Spinal cord (tissue), 10 donors: Measurements from ENCODE around the gene CC2D1A. TPM values are rescaled to one million over a fixed set of nuclear protein-coding genes. Genes with fewer than 3 reads are reported as not detected.
A peak's percentile ranks its signal among the peaks of the same experiment; 100 is the strongest.

Experiments
- DNase-seq, 6 donors: peaks; one replicate each; pipeline versions ENCODE4 v3.0.0 to v3.0.0-alpha.2; 2013 to 2015; ENCODE audit warnings: low spot score in 6 of 6, low read depth in 4 of 6
- H3K27ac ChIP-seq: one replicate; pipeline ENCODE4 v1.5.1; 2013; ENCODE audit warnings: low read depth, low read length, control low read depth
- H3K27me3 ChIP-seq: one replicate; pipeline ENCODE4 v1.6.1; 2013; ENCODE audit warnings: low read length; ENCODE audit not compliant: control insufficient read depth, insufficient read depth
- H3K36me3 ChIP-seq: one replicate; pipeline ENCODE4 v1.6.1; 2013; ENCODE audit warnings: low read length; ENCODE audit not compliant: control insufficient read depth, insufficient read depth
- H3K4me1 ChIP-seq: one replicate; pipeline ENCODE4 v1.6.1; 2013; ENCODE audit warnings: low read length; ENCODE audit not compliant: control insufficient read depth, insufficient read depth
- H3K4me3 ChIP-seq: one replicate; pipeline ENCODE4 v1.5.1; 2013; ENCODE audit warnings: low read depth, low read length, control low read depth
- H3K9me3 ChIP-seq: one replicate; pipeline ENCODE4 v1.6.1; 2013; ENCODE audit warnings: low read length; ENCODE audit not compliant: control insufficient read depth, insufficient read depth
- WGBS: methylation state at CpG from one replicate; pipeline ENCODE4 v1.1.5; 2013; ENCODE audit warnings: missing lambda C conversion rate; ENCODE audit not compliant: insufficient coverage; 5-methylcytosine and 5-hydroxymethylcytosine counted together
- polyA plus RNA-seq, 2 donors: library from polyadenylated mRNA; unstranded; fragments of 120-200 nt; gene quantifications; one replicate each; pipeline ENCODE4 v1.2.1, GENCODE V29; 2013; ENCODE audit not compliant: insufficient read length in 2 of 2
- small RNA-seq: library from RNA; depleted of rRNA; stranded (forward); fragments of <200 nt; gene quantifications from one replicate; pipeline ENCODE3, GENCODE V24; 2014; ENCODE audit warnings: low replicate concordance
- total RNA-seq, 2 donors: library from RNA; depleted of rRNA in 1 of 2; stranded (reverse); fragments of 120-200 nt in 1 of 2; fragments of >200 nt in 1 of 2; gene quantifications; one replicate each; pipeline versions ENCODE4 v1.2.3 to v1.2.4, GENCODE V29; 2013 to 2014
- donor health status: healthy.

Gene CC2D1A
- total and polyA plus RNA-seq, 4 donors = 11.8 to 112 (median 54.2) TPM

GRCh38 chr19:13980340-13980739 lies 74.3 kb downstream of the CC2D1A start:
- H3K27ac ChIP-seq = no peak overlapping the region
- peaks cover 16% of the 10 kb centered on the region for H3K4me1 ChIP-seq
- no peak overlapping the region for H3K4me3 ChIP-seq
- H3K27me3 ChIP-seq = no peaks in the 10 kb centered on the region
- 85% methylated on average over 9 of the region's 15 CpGs for WGBS
- no peak for DNase-seq
- H3K36me3 ChIP-seq = peaks cover 92% of the 10 kb centered on the region
- no peaks in the 10 kb centered on the region for H3K9me3 ChIP-seq

Small RNA genes lying within 50 kb of the gene (small RNA-seq; reads per million reads assigned to genes)
- gene MIR181C (825 reads per million, percentile 99 among the genes with 10 or more reads in this experiment), gene MIR181D (80.3 reads per million, percentile 98 among the genes with 10 or more reads in this experiment)

Other genes with a start within 250 kb of the CC2D1A start
- gene MRI1, start 141.7 kb upstream of the CC2D1A start, total RNA-seq = 10 to 100 TPM; 22.1 to 44.9 TPM
- gene MRI1, start 141.7 kb upstream of the CC2D1A start, polyA plus RNA-seq = 10 to 100 TPM; 35.4 to 48.1 TPM
- gene C19orf53, start 131.7 kb upstream of the CC2D1A start, total RNA-seq = 100 to 1,000 TPM in 1 of 2 donors, 10 to 100 TPM in 1; 31.1 to 136 TPM
- gene C19orf53, start 131.7 kb upstream of the CC2D1A start, polyA plus RNA-seq = 100 to 1,000 TPM; 122 to 129 TPM
- 1 to 10 TPM; 2.9 to 4.0 TPM for gene ZSWIM4, start 110.8 kb upstream of the CC2D1A start, total RNA-seq
- 10 to 100 TPM in 1 of 2 donors, 1 to 10 TPM in 1; 9.4 to 10.5 TPM for gene ZSWIM4, start 110.8 kb upstream of the CC2D1A start, polyA plus RNA-seq
- gene NANOS3, start 29.1 kb upstream of the CC2D1A start, total RNA-seq = 10 to 100 TPM in 1 of 2 donors, not detected in 1; 11.2 TPM
- 10 to 100 TPM; 23.1 to 24.6 TPM for gene NANOS3, start 29.1 kb upstream of the CC2D1A start, polyA plus RNA-seq
- 1 to 10 TPM; 3.3 to 7.2 TPM for gene BRME1, start 84 bp upstream of the CC2D1A start, total RNA-seq
- gene BRME1, start 84 bp upstream of the CC2D1A start, polyA plus RNA-seq = 10 to 100 TPM; 14.7 to 15.5 TPM
- 1 to 10 TPM in 1 of 2 donors, under 1 TPM in 1; 0.30 to 1.2 TPM for gene PODNL1, start 32.2 kb downstream of the CC2D1A start, total RNA-seq
- gene PODNL1, start 32.2 kb downstream of the CC2D1A start, polyA plus RNA-seq = 1 to 10 TPM; 5.0 to 7.5 TPM
- gene DCAF15, start 46.3 kb downstream of the CC2D1A start, total RNA-seq = 10 to 100 TPM; 10.9 to 25.3 TPM
- gene DCAF15, start 46.3 kb downstream of the CC2D1A start, polyA plus RNA-seq = 10 to 100 TPM; 45.3 to 49.9 TPM
- 1 to 10 TPM; 2.6 to 5.8 TPM for gene RFX1, start 100.1 kb downstream of the CC2D1A start, total RNA-seq
- gene RFX1, start 100.1 kb downstream of the CC2D1A start, polyA plus RNA-seq = 10 to 100 TPM; 14.5 to 16.2 TPM
- not detected for gene RLN3, start 121.9 kb downstream of the CC2D1A start, total RNA-seq
- gene RLN3, start 121.9 kb downstream of the CC2D1A start, polyA plus RNA-seq = not detected
- gene IL27RA, start 125.6 kb downstream of the CC2D1A start, total RNA-seq = 1 to 10 TPM; 4.1 to 4.7 TPM
- 1 to 10 TPM; 5.6 to 5.7 TPM for gene IL27RA, start 125.6 kb downstream of the CC2D1A start, polyA plus RNA-seq
- gene PALM3, start 155.9 kb downstream of the CC2D1A start, total RNA-seq = 1 to 10 TPM; 1.7 to 4.0 TPM
- gene PALM3, start 155.9 kb downstream of the CC2D1A start, polyA plus RNA-seq = 10 to 100 TPM; 26.8 to 27.3 TPM
- gene MISP3, start 166.6 kb downstream of the CC2D1A start, total RNA-seq = 1 to 10 TPM; 1.2 to 5.2 TPM
- gene MISP3, start 166.6 kb downstream of the CC2D1A start, polyA plus RNA-seq = 10 to 100 TPM; 10.9 to 12.4 TPM
- gene C19orf67, start 179.6 kb downstream of the CC2D1A start, total RNA-seq = under 1 TPM in 1 of 2 donors, not detected in 1; 0.22 TPM
- under 1 TPM in 1 of 2 donors, not detected in 1; 0.21 TPM for gene C19orf67, start 179.6 kb downstream of the CC2D1A start, polyA plus RNA-seq
- 10 to 100 TPM; 19.9 to 34.9 TPM for gene SAMD1, start 184.6 kb downstream of the CC2D1A start, total RNA-seq
- 10 to 100 TPM; 78.6 to 83.1 TPM for gene SAMD1, start 184.6 kb downstream of the CC2D1A start, polyA plus RNA-seq
- 10 to 100 TPM; 44.1 to 77.8 TPM for gene PRKACA, start 211.6 kb downstream of the CC2D1A start, total RNA-seq
- gene PRKACA, start 211.6 kb downstream of the CC2D1A start, polyA plus RNA-seq = 100 to 1,000 TPM; 145 to 161 TPM
- gene ASF1B, start 230.4 kb downstream of the CC2D1A start, total RNA-seq = 10 to 100 TPM in 1 of 2 donors, 1 to 10 TPM in 1; 2.7 to 11.5 TPM
- gene ASF1B, start 230.4 kb downstream of the CC2D1A start, polyA plus RNA-seq = 1 to 10 TPM; 8.4 to 8.8 TPM